GM10266 (cell line): ENCODE measurements around the gene PRPF40B.

Experiments
- DNase-seq: peaks from one replicate; pipeline ENCODE4 v3.0.0; 2012; ENCODE audit errors: extremely low spot score
- TF ChIP-seq, protein P1 (sequence below): IDR thresholded peaks from 2 replicates; pipeline ENCODE4 v1.5.1; 2012; ENCODE audit warnings: mild to moderate bottlenecking, low read depth; ENCODE audit not compliant: control insufficient read depth, insufficient read depth; ENCODE audit errors: missing control alignments

The PRPF40B gene

DNA sequence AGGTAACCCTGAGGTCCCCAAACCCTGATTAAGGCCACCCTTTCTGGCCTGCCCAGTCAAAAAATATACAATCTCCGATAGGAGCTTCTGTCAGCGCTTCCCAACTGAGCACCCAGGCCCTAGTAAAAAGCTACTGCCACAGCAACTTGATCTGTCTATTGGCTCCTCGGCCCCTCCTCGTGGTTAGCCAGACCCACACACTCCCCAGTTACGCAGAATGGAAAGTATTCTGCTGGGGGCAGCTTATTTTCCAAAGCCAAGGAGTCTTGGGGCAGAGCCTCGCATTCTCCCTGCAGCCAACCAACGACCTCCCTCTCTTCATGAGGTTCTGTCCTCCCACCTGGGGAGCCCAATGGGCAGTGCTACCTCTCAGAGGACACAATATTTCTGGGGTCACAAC is 51.8 kb downstream of the PRPF40B start:
- no peak for DNase-seq
- TF ChIP-seq, protein P1, sequence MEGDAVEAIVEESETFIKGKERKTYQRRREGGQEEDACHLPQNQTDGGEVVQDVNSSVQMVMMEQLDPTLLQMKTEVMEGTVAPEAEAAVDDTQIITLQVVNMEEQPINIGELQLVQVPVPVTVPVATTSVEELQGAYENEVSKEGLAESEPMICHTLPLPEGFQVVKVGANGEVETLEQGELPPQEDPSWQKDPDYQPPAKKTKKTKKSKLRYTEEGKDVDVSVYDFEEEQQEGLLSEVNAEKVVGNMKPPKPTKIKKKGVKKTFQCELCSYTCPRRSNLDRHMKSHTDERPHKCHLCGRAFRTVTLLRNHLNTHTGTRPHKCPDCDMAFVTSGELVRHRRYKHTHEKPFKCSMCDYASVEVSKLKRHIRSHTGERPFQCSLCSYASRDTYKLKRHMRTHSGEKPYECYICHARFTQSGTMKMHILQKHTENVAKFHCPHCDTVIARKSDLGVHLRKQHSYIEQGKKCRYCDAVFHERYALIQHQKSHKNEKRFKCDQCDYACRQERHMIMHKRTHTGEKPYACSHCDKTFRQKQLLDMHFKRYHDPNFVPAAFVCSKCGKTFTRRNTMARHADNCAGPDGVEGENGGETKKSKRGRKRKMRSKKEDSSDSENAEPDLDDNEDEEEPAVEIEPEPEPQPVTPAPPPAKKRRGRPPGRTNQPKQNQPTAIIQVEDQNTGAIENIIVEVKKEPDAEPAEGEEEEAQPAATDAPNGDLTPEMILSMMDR = no peak

DNA sequence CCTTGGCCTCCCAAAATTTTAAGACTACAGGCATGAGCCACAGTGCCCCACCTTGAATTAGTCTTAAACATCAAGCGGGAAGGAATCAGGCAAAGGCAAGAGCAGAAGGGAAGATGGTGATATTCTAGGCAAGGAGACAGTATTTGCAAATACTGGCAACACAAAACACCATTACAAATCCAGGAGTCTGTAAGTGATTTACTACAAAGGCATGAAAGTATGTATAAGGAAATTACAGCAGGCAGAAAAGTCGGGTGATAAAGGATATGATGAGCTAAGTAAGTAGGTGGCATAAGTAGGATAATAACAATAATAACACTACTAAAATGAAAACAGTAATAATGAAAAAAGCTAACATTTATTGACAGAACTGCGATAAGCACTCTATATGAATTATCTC is 55.4 kb downstream of the PRPF40B start:
- no peak for DNase-seq
- TF ChIP-seq, protein P1 = no peak

DNA sequence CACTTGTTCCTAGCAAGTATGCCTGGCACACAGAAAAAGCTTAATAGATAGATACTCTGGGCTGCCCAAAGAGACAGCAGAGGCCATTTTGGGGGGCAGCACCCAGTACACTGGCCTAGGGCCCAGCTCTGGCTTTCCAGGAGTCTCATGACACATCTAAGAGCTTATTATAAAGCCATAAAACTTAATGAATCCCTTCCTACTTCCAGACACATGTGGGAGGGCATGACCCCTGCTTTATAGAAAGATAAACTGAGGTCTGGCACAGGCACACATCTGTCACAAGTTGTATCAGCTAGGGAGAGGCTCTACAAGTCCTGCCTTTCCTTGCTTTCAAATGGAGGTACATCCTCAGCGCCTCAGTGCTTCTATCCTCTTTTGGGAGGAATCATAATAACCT is 56.7 kb downstream of the PRPF40B start:
- TF ChIP-seq, protein P1 = no peak
- DNase-seq = no peak

GRCh38 chr12:49683599-49684309 is 60.4 kb downstream of the PRPF40B start:
- DNase-seq = no peak
- TF ChIP-seq, protein P1 = no peak

GRCh38 chr12:49684310-49684854 is 61.0 kb downstream of the PRPF40B start:
- DNase-seq = no peak

GRCh38 chr12:49687941-49688340 is 64.6 kb downstream of the PRPF40B start:
- TF ChIP-seq, protein P1 = no peak
- no peak for DNase-seq

More at GRCh38 chr12:49684310-49684854, 61.0 kb downstream of the PRPF40B start:
- TF ChIP-seq, protein P1 = no peak

- DNase-seq = no peak
Observed at GRCh38 chr12:49689237-49689636, 65.9 kb downstream of the PRPF40B start.

More at GRCh38 chr12:49689237-49689636, 65.9 kb downstream of the PRPF40B start:
- TF ChIP-seq, protein P1 = no peak
